ENCODE data around the gene DCBLD1. TPM values are rescaled to one million over a fixed set of nuclear protein-coding genes. Genes with fewer than 3 reads are reported as not detected.

The DCBLD1 gene
- total RNA-seq, 1 donor from 2014 or later, result 7.5 TPM

DNA sequence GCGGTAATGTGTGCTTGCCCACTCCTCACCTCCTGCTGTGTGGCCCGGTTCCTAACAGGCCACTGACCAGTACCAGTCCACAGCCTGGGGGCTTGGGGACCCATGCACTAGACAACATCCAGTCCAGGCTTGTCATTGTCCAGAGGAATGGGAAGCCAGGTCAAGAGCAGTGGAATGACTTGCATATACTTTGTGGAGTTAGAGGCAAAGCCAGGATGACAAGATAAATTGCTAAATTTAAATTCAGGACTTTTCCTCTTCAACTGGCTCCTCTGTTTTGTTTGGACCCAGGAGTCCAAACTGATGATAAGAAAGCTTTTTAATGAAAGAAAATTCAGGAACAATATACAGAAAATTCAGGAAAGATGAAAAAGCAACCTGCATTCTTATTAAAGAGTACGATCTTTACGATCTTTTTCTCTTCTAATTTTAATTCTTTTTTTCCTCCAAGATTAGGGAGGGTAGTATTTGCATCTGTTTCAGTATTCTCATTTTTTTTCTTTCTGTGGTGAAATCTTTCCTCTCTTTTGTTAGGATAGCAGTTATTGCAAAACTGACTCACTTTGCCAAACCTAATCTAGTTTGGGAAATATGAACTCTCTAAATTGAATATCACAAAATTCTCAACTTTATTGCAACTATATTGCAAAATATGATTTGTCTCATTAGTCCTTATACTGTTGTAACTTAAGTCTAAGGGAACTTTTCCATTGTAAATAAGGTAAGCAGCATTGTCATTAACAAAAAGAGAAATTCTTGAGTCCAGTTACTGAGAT, 48.2 kb downstream of the DCBLD1 start:
- H3K36me3 Mint-ChIP-seq, result no peaks in the 10 kb centered on the region
- no peaks in the 10 kb centered on the region for H3K27me3 ChIP-seq
- peaks cover 2% of the 10 kb centered on the region for H3K27me3 Mint-ChIP-seq (ENCODE audit: insufficient read depth, low read depth)
- peaks cover 9% of the 10 kb centered on the region for H3K4me1 ChIP-seq
- TF ChIP-seq, protein P1, sequence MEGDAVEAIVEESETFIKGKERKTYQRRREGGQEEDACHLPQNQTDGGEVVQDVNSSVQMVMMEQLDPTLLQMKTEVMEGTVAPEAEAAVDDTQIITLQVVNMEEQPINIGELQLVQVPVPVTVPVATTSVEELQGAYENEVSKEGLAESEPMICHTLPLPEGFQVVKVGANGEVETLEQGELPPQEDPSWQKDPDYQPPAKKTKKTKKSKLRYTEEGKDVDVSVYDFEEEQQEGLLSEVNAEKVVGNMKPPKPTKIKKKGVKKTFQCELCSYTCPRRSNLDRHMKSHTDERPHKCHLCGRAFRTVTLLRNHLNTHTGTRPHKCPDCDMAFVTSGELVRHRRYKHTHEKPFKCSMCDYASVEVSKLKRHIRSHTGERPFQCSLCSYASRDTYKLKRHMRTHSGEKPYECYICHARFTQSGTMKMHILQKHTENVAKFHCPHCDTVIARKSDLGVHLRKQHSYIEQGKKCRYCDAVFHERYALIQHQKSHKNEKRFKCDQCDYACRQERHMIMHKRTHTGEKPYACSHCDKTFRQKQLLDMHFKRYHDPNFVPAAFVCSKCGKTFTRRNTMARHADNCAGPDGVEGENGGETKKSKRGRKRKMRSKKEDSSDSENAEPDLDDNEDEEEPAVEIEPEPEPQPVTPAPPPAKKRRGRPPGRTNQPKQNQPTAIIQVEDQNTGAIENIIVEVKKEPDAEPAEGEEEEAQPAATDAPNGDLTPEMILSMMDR (IDR thresholded peaks at IDR 0.05), result no peak
- TF ChIP-seq EZH2 (IDR thresholded peaks at IDR 0.05) (no peak), EZH2phosphoT487 (IDR thresholded peaks at IDR 0.05) (no peak)
- H3F3A ChIP-seq (ENCODE audit: low read depth), result no peaks in the 10 kb centered on the region
- no peak overlapping the region for H3K27ac ChIP-seq
- H3K4me2 ChIP-seq, result no peak overlapping the region
- H3K9ac ChIP-seq, result no peak overlapping the region
- H3K9me3 Mint-ChIP-seq, result no peaks in the 10 kb centered on the region
- no peak for DNase-seq (ENCODE audit: low spot score)
- no peaks in the 10 kb centered on the region for H3K79me2 ChIP-seq (ENCODE audit: low read depth)
- H4K20me1 ChIP-seq (ENCODE audit: low read depth), result no peaks in the 10 kb centered on the region
- H3K9me3 ChIP-seq (ENCODE audit: low read depth), result no peaks in the 10 kb centered on the region
- no peak overlapping the region for H2AFZ ChIP-seq (replicated peaks)
- H3K27ac Mint-ChIP-seq, result no peak overlapping the region
- no peaks in the 10 kb centered on the region for H3K36me3 ChIP-seq
- H3K4me3 Mint-ChIP-seq, result no peak overlapping the region
- peaks cover 18% of the 10 kb centered on the region for H3K4me1 Mint-ChIP-seq
- H3K4me3 ChIP-seq, result no peak overlapping the region

DNA sequence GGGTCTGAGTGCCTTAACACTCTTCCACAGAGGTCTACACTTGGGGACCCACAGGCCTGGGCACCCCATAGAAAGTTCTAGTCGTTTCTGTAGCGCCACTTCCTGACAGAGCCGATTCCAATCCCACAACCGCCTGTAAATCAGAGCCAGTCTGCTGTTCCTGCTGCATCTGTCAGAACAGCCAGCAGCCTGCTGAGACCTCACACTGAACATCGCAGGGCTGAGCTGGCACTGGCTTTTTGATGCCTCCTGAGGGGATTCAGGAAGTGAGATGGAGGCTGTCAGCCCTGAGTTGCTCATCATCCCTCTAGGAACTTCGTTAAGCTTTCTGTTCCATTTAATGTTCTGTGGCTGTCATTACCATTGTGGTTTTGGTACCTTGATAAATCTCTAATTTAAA, 48.9 kb downstream of the DCBLD1 start:
- Histone ChIP-seq H3K4me1 (peaks cover 11% of the 10 kb centered on the region), H4K20me1 (ENCODE audit: low read depth) (no peaks in the 10 kb centered on the region), H3K36me3 (no peaks in the 10 kb centered on the region), H3K9me3 (ENCODE audit: low read depth) (no peaks in the 10 kb centered on the region), H3K9ac (no peak overlapping the region), H3F3A (ENCODE audit: low read depth) (no peaks in the 10 kb centered on the region), H3K27me3 (no peaks in the 10 kb centered on the region), H3K4me3 (no peak overlapping the region), H2AFZ (replicated peaks) (no peak overlapping the region), H3K4me2 (no peak overlapping the region), H3K79me2 (ENCODE audit: low read depth) (no peaks in the 10 kb centered on the region), H3K27ac (no peak overlapping the region)
- Mint-ChIP-seq H3K4me1 (peaks cover 18% of the 10 kb centered on the region), H3K36me3 (no peaks in the 10 kb centered on the region), H3K9me3 (no peaks in the 10 kb centered on the region), H3K27ac (peak overlapping the region; percentile 72), H3K27me3 (ENCODE audit: insufficient read depth, low read depth) (peaks cover 2% of the 10 kb centered on the region), H3K4me3 (no peak overlapping the region)
- no peak for TF ChIP-seq EZH2phosphoT487 (IDR thresholded peaks at IDR 0.05)
- no peak for TF ChIP-seq EZH2 (IDR thresholded peaks at IDR 0.05)
- TF ChIP-seq, protein P1 (IDR thresholded peaks at IDR 0.05), result no peak
- DNase-seq (ENCODE audit: low spot score), result no peak

DNA sequence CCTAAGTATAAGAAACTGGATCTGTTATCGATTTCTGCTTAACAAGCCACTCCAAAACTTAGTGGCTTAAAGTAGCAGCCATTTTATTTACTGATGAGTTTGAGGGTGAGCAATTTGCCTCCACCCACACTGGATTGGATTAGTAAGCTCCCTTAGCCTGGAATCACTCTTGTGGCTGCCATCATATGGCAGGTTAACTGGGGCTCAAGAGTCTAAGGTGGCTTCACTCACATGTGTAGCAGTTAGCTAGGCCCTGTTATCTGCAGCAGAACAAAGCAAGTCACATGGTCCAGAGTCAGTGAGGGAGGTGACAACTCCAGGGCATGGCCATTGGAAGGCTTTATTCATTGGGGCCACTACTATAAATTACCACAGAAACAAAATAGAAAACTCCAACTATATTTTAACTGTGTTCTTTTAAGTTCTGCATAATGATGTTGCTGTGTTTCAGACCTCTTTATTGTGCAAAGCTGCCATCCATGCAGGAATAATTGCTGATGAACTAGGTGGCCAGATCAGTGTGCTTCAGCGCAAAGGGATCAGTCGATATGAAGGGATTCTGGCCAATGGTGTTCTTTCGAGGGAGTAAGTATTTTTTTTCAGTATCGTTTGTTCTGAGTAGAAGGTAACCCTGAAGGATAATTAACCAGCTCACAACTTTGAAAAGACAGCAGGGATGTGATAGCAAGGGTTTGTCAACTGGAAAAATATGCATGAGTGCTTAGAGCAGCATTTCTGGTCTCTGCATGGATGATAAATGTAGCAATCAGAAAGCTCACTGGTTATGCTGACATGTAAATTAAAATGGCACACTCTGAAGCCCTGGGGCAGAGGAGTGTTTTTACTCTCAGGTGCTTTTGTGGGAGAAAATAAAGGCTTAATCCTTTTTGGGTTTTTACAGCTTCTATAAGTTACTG, 49.6 kb downstream of the DCBLD1 start:
- peaks cover 18% of the 10 kb centered on the region for H3K4me1 Mint-ChIP-seq
- H3K27me3 Mint-ChIP-seq (ENCODE audit: insufficient read depth, low read depth), result peaks cover 2% of the 10 kb centered on the region
- Histone ChIP-seq H3K9me3 (ENCODE audit: low read depth) (no peaks in the 10 kb centered on the region), H3K9ac (no peak overlapping the region), H3K27me3 (no peaks in the 10 kb centered on the region), H3K4me2 (no peak overlapping the region), H3K79me2 (ENCODE audit: low read depth) (no peaks in the 10 kb centered on the region), H4K20me1 (ENCODE audit: low read depth) (no peaks in the 10 kb centered on the region), H3K27ac (no peak overlapping the region), H3F3A (ENCODE audit: low read depth) (no peaks in the 10 kb centered on the region), H2AFZ (replicated peaks) (no peak overlapping the region), H3K4me1 (peaks cover 11% of the 10 kb centered on the region), H3K4me3 (no peak overlapping the region), H3K36me3 (no peaks in the 10 kb centered on the region)
- no peak for DNase-seq (ENCODE audit: low spot score)
- TF ChIP-seq EZH2 (IDR thresholded peaks at IDR 0.05) (no peak), EZH2phosphoT487 (IDR thresholded peaks at IDR 0.05) (no peak)
- TF ChIP-seq, protein P1 (IDR thresholded peaks at IDR 0.05), result no peak
- no peaks in the 10 kb centered on the region for H3K36me3 Mint-ChIP-seq
- no peak overlapping the region for H3K27ac Mint-ChIP-seq
- no peaks in the 10 kb centered on the region for H3K9me3 Mint-ChIP-seq
- H3K4me3 Mint-ChIP-seq, result no peak overlapping the region

All from neural progenitor cell (in vitro differentiated cells).